ENCODE results near the gene DPH7.
A peak's percentile ranks its signal among the peaks of the same experiment; 100 is the strongest.
"Not testable (repeated sequence)": the region's sequence is repeated elsewhere in the genome, so short reads cannot be mapped to it uniquely, and the experiment has no call there.

DPH7 gene

GRCh38 chr9:137578518-137579258 lies at the start of gene DPH7:
DPH7 (minus strand) TSS chr9:137578925; CDS start chr9:137578777, 148 bp downstream.
- peak; percentile 29 for DNase-seq (ENCODE audit: low read depth)

DNA sequence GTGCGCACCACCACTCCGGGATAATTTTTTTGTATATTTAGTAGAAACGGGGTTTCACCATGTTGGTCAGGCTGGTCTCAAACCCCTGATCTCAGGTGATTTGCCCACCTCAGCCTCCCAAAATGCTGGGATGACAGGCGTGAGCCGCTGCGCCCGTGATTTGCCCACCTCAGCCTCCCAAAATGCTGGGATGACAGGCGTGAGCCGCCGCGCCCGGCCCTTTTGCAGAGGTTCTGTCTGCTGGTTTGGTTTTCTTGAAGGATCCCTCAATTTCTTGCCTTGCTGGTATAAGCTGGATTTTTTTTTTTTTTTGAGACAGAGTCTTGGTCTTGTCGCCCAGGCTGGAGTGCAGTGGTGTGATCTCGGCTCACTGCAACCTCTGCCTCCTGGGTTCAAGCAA lies 48.7 kb upstream of the DPH7 start:
- DNase-seq (ENCODE audit: low read depth): not testable (repeated sequence)

- no peak for DNase-seq (ENCODE audit: low read depth)
Observed at GRCh38 chr9:137626464-137626863, 47.7 kb upstream of the DPH7 start.

- DNase-seq (ENCODE audit: low read depth): not testable (repeated sequence)
Observed at GRCh38 chr9:137622211-137622610, 43.5 kb upstream of the DPH7 start.

DNA sequence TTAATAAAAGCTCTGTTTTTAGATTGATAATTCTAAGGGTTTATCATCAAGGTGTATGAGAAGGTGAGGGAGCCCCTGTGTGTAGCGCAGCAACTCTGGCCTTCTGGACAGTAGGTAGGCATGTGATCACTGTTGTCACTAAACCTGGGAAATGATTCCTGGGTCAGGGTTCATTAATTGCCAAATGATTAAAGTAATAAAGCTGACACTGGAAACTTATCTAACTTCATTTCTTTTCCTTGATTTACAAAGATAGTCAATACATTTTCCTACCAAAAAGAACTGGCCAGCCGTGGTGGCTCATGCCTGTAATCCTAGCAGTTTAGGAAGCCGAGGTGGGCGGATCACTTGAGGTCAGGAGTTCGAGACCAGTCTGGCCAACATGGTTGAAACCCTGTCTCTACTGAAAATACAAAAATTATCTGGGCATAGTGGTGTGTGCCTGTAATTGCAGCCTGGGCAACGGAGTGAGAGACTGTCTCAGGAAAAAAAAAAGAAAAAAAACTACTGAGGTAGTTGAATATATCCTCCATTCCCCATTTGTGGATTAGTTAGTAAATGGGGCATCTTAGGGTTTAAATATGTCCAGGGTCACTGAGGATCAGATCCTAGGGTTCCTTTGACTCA lies 42.5 kb upstream of the DPH7 start:
- DNase-seq (ENCODE audit: low read depth): no peak

GRCh38 chr9:137620581-137620980 lies 41.9 kb upstream of the DPH7 start:
- no peak for DNase-seq (ENCODE audit: low read depth)

- no peak for DNase-seq (ENCODE audit: low read depth)
Observed at GRCh38 chr9:137620048-137620405, 41.3 kb upstream of the DPH7 start.

DNA sequence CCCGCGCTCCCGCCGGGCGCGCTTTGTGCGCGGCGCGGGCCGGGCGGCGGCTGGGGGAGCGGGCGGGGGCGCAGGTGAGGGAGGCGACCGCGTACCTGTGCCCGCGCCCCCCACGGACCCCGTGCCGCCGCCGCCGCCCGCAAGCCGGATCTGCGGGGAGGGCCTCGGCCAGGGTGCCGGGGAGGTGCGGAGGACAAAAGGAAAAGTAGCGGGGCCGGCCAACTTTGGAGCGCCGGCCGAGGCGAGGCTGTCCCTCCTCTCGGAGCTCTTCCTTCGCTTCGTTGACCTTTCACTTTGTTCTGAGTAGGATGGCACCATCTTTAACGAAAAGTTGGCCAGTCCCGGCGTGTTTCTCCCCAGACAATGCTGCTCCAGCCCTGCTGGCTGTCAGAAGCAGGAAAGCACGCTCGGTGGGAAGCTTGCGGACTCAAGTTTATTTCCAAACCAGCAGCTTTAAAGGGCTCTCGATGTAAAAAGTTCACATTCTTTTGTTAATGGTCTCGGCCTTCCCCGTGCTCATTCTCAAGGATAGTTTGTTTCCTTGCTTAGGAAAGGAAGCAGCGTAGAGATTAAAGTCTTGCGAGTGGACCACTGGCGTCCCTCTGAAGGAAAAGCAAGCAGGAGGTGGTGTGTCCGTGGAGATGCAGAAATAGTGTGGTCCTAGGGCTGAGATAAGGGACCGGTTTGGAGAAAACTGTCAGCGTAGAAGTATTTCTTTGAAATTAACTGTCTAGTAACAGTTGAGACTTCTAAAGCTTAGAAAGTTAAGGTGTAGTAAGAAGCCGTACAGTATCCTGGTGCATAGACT lies 40.7 kb upstream of the DPH7 start:
- DNase-seq (ENCODE audit: low read depth): no peak

- no peak for DNase-seq (ENCODE audit: low read depth)
Observed at GRCh38 chr9:137618105-137619067, 39.7 kb upstream of the DPH7 start, which contains the start of gene EHMT1. EHMT1 (plus strand) TSS chr9:137619005; CDS start chr9:137619029, 24 bp downstream.

DNA sequence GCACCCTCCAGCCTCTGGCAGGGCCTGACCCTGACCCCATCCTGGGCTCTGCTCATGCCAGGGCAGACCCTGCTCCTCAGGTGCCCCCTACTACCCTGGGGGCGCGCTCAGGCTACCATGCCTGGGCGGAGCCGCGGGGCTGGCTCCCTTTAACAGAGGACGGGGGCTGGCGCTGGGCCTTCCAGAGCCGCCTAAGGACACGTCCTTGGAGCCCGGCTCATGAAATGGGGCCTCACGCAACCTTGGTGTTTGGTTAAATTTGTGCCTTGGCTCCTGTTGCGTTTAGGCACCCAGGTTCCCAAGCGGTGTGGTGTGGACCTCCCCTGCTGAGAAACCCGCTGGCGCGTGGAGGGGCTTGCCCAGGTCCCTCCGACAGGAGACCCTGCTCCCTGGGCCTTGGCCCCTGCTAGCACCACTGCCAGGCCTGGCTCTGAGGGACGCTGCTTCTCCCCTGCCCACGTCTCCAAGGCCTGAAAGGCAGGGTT lies 36.7 kb upstream of the DPH7 start:
- no peak for DNase-seq (ENCODE audit: low read depth)

DNA sequence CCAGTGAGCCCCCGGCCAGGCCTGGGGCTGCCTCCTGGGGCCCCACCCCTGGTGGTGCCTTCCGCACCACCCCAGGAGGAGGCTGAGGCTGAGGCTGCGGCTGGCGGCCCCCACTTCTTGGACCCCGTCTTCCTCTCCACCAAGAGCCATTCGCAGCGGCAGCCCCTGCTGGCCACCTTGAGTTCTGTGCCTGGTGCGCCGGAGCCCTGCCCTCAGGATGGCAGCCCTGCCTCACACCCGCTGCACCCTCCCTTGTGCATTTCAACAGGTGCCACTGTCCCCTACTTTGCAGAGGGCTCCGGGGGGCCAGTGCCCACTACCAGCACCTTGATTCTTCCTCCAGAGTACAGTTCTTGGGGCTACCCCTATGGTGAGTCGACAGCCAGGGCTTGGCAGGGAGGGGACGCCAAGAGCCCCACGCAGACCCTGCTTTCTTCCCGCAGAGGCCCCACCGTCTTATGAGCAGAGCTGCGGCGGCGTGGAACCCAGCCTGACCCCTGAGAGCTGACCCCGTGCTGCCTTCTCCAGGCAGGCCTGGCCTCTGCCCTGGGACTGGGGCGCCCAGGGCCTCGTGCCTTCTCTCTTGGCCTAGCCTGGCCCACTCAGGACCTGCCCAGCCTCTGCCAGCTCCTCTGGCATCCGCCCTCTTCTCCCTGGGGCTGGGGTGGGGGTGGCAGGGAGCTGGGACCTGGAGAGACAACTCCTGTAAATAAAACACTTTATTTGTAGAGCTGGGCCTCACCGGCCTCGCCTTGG lies 36.1 kb upstream of the DPH7 start:
- no peak for DNase-seq (ENCODE audit: low read depth)

- DNase-seq (ENCODE audit: low read depth): no peak
Observed at GRCh38 chr9:137613738-137614523, 35.2 kb upstream of the DPH7 start.

DNA sequence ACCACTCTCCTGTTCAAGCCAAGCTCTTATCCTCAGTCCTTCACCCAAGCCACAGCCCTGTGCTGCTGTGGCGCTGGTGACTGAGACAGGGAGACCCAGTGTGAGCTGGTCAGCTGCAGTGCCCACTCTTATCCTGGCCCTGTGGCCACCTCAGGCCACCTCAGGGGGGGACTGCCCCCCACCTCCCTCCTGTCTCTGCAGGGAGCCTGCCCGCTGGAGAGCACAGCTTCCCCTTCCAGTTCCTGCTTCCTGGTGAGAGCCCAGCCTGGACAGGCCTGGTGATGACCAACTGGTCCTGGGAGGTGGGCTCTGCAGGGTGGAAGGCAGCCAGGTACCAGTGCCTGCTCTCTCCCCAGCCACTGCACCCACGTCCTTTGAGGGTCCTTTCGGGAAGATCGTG lies 34.5 kb upstream of the DPH7 start:
- no peak for DNase-seq (ENCODE audit: low read depth)

- DNase-seq (ENCODE audit: low read depth): no peak
Observed at GRCh38 chr9:137612741-137613142, 34.0 kb upstream of the DPH7 start.

GRCh38 chr9:137611623-137612609 lies 33.2 kb upstream of the DPH7 start:
- peak; percentile 47 for DNase-seq (ENCODE audit: low read depth)

DNA sequence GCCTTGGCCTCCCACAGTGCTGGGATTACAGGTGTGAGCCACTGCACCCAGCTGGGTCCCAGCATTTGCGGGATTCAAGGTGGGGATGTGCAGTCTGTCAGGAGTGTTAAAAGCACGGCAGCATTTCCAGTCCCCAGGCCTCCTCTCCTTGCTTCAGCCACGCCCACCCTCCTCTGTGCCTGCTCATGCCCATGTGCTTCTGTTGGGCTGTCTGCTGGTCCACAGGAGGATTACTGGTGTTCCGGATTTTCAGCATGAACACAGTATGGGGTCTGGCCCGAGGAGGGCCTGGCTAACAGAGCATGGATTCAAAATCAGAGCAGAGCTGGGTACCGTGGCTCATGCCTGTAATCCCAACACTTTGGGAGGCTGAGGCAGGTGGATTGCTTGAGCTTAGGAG lies 32.2 kb upstream of the DPH7 start:
- DNase-seq (ENCODE audit: low read depth): no peak

GRCh38 chr9:137607141-137607857 lies 28.6 kb upstream of the DPH7 start:
- DNase-seq (ENCODE audit: low read depth): no peak

DNA sequence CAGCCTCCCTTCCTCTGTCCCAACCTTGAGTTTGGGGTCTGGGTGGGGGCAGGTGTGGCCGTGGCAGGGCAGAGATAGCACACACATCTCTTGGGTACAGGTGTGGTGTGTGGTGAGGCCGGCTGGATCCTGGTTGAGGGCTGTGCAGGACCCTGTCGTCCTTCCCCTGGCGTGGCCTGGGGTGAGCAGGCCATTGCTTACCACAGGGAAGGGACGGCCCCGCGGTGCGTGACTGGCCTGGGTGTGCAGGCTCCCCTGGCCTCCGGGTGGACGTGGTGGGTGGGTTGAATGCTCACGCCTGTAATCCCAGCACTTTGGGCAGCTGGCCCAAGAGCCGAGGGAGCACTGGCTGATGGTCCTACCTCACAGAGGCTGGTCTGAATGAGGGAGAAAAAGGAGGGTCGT lies 28.0 kb upstream of the DPH7 start:
- DNase-seq (ENCODE audit: low read depth): no peak

All from HS-27A (cell line).